SK-N-SH (cell line): Measurements from ENCODE around the gene BAZ1B. TPM values are rescaled to one million over a fixed set of nuclear protein-coding genes. Genes with fewer than 3 reads are reported as not detected.

Source experiments
- CTCF ChIA-PET: fragments of 300-600, 350-600 bp; formaldehyde crosslinking; extraction: SDS; loops from one replicate; lab custom pipeline; 2021; lab: Yijun Ruan, JAX
- POLR2A ChIA-PET: fragments of 350-600 bp; sonication (Branson Sonifier 250); formaldehyde crosslinking; extraction: SDS; loops from one replicate; lab custom pipeline; 2020; ENCODE audit warnings: antibody characterized with exemption, inconsistent platforms; lab: Yijun Ruan, JAX
- DNase-seq: peaks from one replicate; pipeline ENCODE4 v3.0.0; 2012
- H2AFZ ChIP-seq: fragments of 200-600 bp; sonication (generic); 2 replicates; pipeline ENCODE4 v1.8.1; 2016; ENCODE audit warnings: antibody characterized with exemption, mild to moderate bottlenecking, low read depth
- H3F3A ChIP-seq: fragments of 200-600 bp; sonication (generic); replicated peaks from 2 replicates; pipeline ENCODE3; 2016; ENCODE audit warnings: antibody characterized with exemption, mild to moderate bottlenecking; ENCODE audit not compliant: insufficient read depth
- H3K27ac ChIP-seq, 2 experiments: fragments of 200-500 bp in 1 of 2; fragments of 200-600 bp in 1 of 2; sonication (Bioruptor generic) in 1 of 2; sonication (generic), shearing (Covaris generic) in 1 of 2; 2 replicates each; pipeline versions ENCODE4 v1.5.1 to v1.6.1; 2014 to 2016; ENCODE audit warnings: low read depth in 2 of 2, inconsistent platforms in 1 of 2, low read length in 1 of 2, mild to moderate bottlenecking in 1 of 2, mixed read lengths in 1 of 2
- H3K27me3 ChIP-seq: fragments of 200-600 bp; sonication (generic), shearing (Covaris generic); 2 replicates; pipeline ENCODE4 v1.6.1; 2016; ENCODE audit warnings: mixed run types; ENCODE audit not compliant: insufficient read depth
- H3K36me3 ChIP-seq, 2 experiments: fragments of 200-500 bp in 1 of 2; fragments of 200-600 bp in 1 of 2; sonication (Bioruptor generic) in 1 of 2; sonication (generic) in 1 of 2; replicated peaks in 1 of 2; 2 replicates each; pipeline versions ENCODE3 to v1.5.1; 2014 to 2016; ENCODE audit warnings: low read length in 1 of 2, mild to moderate bottlenecking in 1 of 2; ENCODE audit not compliant: insufficient read depth in 2 of 2, control insufficient read depth in 1 of 2
- H3K4me1 ChIP-seq, 2 experiments: fragments of 200-500 bp in 1 of 2; fragments of 200-600 bp in 1 of 2; sonication (Bioruptor generic) in 1 of 2; sonication (generic), shearing (Covaris generic) in 1 of 2; 2 replicates each; pipeline versions ENCODE4 v1.5.1 to v1.6.1; 2014 to 2016; ENCODE audit warnings: low read depth in 1 of 2, low read length in 1 of 2, mixed run types in 1 of 2; ENCODE audit not compliant: insufficient read depth in 2 of 2, control insufficient read depth in 1 of 2
- H3K4me2 ChIP-seq: fragments of 200-600 bp; sonication (generic), shearing (Covaris generic); 2 replicates; pipeline ENCODE4 v1.6.1; 2017; ENCODE audit warnings: mixed run types
- H3K4me3 ChIP-seq, 2 experiments: fragments of 200-500 bp in 1 of 2; fragments of 200-600 bp in 1 of 2; sonication (Bioruptor generic) in 1 of 2; sonication (generic), shearing (Covaris generic) in 1 of 2; 2 replicates each; pipeline versions ENCODE4 v1.5.1 to v1.8.1; 2014 to 2016; ENCODE audit warnings: low read depth in 2 of 2, inconsistent platforms in 1 of 2, low read length in 1 of 2, mild to moderate bottlenecking in 1 of 2, mixed read lengths in 1 of 2, moderate library complexity in 1 of 2
- H3K79me2 ChIP-seq: fragments of 200-600 bp; sonication (generic); 2 replicates; pipeline ENCODE4 v1.8.1; 2017; ENCODE audit warnings: mild to moderate bottlenecking; ENCODE audit not compliant: insufficient read depth
- H3K9ac ChIP-seq: fragments of 200-600 bp; sonication (generic); 2 replicates; pipeline ENCODE4 v1.6.1; 2017; ENCODE audit warnings: mixed run types
- H3K9me2 ChIP-seq: fragments of 200-600 bp; sonication (generic); 2 replicates; pipeline ENCODE4 v1.6.1; 2017; ENCODE audit warnings: mixed run types
- H3K9me3 ChIP-seq: fragments of 200-600 bp; sonication (generic); 2 replicates; pipeline ENCODE4 v1.6.1; 2017; ENCODE audit warnings: mixed run types, mild to moderate bottlenecking, moderate library complexity
- H4K20me1 ChIP-seq: fragments of 200-600 bp; sonication (generic); 2 replicates; pipeline ENCODE4 v1.6.1; 2017; ENCODE audit warnings: mild to moderate bottlenecking, mixed run types; ENCODE audit not compliant: insufficient read depth
- FOSL2 ChIP-seq: IDR thresholded peaks from 2 replicates; pipeline ENCODE4 v1.4.0; 2012; ENCODE audit warnings: low read depth, mild to moderate bottlenecking, moderate library complexity, borderline replicate concordance
- FOXJ3 ChIP-seq: sonication (generic); formaldehyde crosslinking; IDR thresholded peaks from 2 replicates; pipeline ENCODE4 v1.5.1; 2020; ENCODE audit warnings: mild to moderate bottlenecking, missing genetic modification reagents
- FOXM1 ChIP-seq: IDR thresholded peaks from 2 replicates; pipeline ENCODE4 v1.4.0; 2012; ENCODE audit warnings: low read depth, mild to moderate bottlenecking
- GATA2 ChIP-seq: sonication (generic); formaldehyde crosslinking; IDR thresholded peaks from 2 replicates; pipeline ENCODE4 v1.5.0; 2020; ENCODE audit warnings: mild to moderate bottlenecking, missing genetic modification reagents
- JUND ChIP-seq: IDR thresholded peaks from 2 replicates; pipeline ENCODE4 v1.4.0; 2012
- MXI1 ChIP-seq: IDR thresholded peaks from 2 replicates; pipeline ENCODE4 v1.6.1; 2012; ENCODE audit warnings: mild to moderate bottlenecking, low read depth, low read length, improper control_type of control experiment
- RCOR1 ChIP-seq: fragments of 150-350 bp; IDR thresholded peaks from 2 replicates; pipeline ENCODE4 v1.6.1; 2017; ENCODE audit warnings: antibody characterized with exemption, low read length
- SIN3A ChIP-seq: IDR thresholded peaks from 2 replicates; pipeline ENCODE4 v1.6.1; 2012; ENCODE audit warnings: low read depth, mild to moderate bottlenecking, low read length, moderate library complexity, borderline replicate concordance
- TCF12 ChIP-seq: IDR thresholded peaks from 2 replicates; pipeline ENCODE4 v1.4.0; 2012
- TEAD4 ChIP-seq: IDR thresholded peaks from 2 replicates; pipeline ENCODE4 v1.4.0; 2012; ENCODE audit warnings: mild to moderate bottlenecking, borderline replicate concordance; ENCODE audit not compliant: insufficient read depth
- ZBTB33 ChIP-seq: IDR thresholded peaks from 2 replicates; pipeline ENCODE4 v1.4.0; 2012; ENCODE audit warnings: low read depth, borderline replicate concordance
- WGBS: methylation state at CpG from one replicate; pipeline ENCODE4 v1.1.6; 2017; ENCODE audit warnings: low lambda C conversion rate; 5-methylcytosine and 5-hydroxymethylcytosine counted together
- polyA plus RNA-seq, 3 experiments: library from polyadenylated mRNA; depleted of rRNA; stranded (reverse); fragments of >200 nt; gene quantifications; 2 replicates each; pipeline ENCODE4 v1.2.3, GENCODE V29; 2012

The BAZ1B gene
- polyA plus RNA-seq, 1 of the 3 experiments (the other 2 are of a cell fraction) = 20.9 TPM

DNA sequence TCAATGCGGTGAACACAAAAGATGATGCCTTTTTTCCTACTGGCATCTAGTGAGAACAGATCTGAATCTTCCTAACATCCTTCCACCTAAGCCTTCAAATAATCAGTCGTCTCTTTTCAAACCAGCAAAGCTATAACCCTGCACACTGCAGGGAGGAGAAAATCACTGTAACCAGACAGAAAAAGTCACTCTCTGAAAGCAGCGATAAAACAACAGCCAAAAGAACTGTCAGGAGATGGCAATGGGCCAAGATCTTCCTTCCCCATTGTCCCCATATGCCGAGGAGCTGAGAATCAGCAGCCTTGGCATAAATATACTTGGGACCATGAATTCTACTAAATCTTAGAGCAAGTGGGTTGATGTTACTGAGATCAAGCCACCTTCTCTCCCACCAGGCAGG is 75.4 kb downstream of the BAZ1B start:
- POLR2A ChIA-PET = no interaction called here
- Histone ChIP-seq H3K4me1 (no peaks in the 10 kb centered on the region), H3K79me2 (peaks cover 49% of the 10 kb centered on the region), H4K20me1 (peaks cover 7% of the 10 kb centered on the region; the same call in 1 of the 2 replicates), H2AFZ (no peak overlapping the region), H3K4me3 (no peak overlapping the region), H3K9me2 (no peaks in the 10 kb centered on the region), H3K36me3 (peaks cover 91 to 96% of the 10 kb centered on the region in 2 experiments), H3K27ac (no peak overlapping the region), H3K4me2 (no peak overlapping the region), H3K27me3 (no peaks in the 10 kb centered on the region), H3K9me3 (no peaks in the 10 kb centered on the region), H3F3A (peaks cover 1% of the 10 kb centered on the region), H3K9ac (no peak overlapping the region)
- DNase-seq = no peak
- no peak for TF ChIP-seq SIN3A
- no peak for TF ChIP-seq JUND
- 83% methylated on average over 4 of the region's 4 CpGs for WGBS
- CTCF ChIA-PET = interaction anchor here (1.0 to 5.6 kb wide), 4 partner anchors 10 to 160 kb away, joined by 3 to 32 read pairs (median 20); no protein-coding TSS in a partner anchor

DNA sequence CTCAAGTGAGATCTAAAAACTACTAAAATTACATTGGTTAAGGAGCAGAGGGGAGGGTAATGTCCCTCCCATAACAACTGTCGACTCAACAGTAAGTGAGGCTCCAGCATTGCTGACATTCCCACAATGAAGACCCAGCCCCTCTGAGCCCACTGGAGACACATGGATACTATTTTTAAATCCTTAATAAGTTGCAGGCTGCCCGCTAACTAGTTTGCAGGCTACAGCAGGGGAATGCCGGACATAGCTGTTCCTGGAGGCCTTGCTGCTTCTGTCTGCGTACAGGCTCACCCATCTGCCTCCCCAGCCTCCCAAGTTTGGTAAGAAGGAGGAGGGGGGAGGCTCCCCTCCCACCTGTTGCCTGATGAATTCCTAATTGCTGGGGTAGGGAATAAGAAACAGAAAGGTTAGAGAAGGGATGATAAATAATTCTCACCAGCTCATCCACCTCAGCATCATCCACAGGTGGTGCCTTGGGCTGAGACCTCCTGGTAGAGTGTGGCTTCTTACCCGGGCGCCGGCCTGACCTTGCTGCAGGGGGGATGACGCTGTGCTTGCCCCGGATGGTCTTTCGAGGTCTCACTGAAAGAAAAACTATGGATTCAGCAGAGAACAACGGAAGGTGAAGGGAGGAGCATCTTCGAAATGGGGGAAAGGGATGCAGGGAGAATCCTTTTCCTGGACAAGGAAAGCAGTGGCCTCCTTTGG is 78.4 kb downstream of the BAZ1B start:
- Histone ChIP-seq H4K20me1 (no peaks in the 10 kb centered on the region; the same call in 1 of the 2 replicates), H3K9ac (no peak overlapping the region), H3F3A (peaks cover 22% of the 10 kb centered on the region), H3K79me2 (peaks cover 27% of the 10 kb centered on the region; the same call in 1 of the 2 replicates), H2AFZ (no peak overlapping the region), H3K4me2 (no peak overlapping the region), H3K9me2 (no peaks in the 10 kb centered on the region), H3K27me3 (no peaks in the 10 kb centered on the region), H3K9me3 (no peaks in the 10 kb centered on the region), H3K4me1 (no peaks in the 10 kb centered on the region; a peak in 1 of 4 replicates), H3K36me3 (peaks cover 78 to 85% of the 10 kb centered on the region in 2 experiments), H3K27ac (no peak overlapping the region), H3K4me3 (no peak overlapping the region)
- ChIA-PET CTCF (interaction anchor here (1.0 to 3.8 kb wide), 6 partner anchors 9 to 163 kb away, joined by 3 to 54 read pairs (median 4); no protein-coding TSS in a partner anchor), POLR2A (no interaction called here)
- no peak for DNase-seq
- 92% methylated on average over 12 of the region's 12 CpGs for WGBS
- no peak for TF ChIP-seq FOSL2
- no peak for TF ChIP-seq MXI1
- no peak for TF ChIP-seq GATA2 (CRISPR knock-in tag)
- no peak for TF ChIP-seq RCOR1
- no peak for TF ChIP-seq ZBTB33
- TF ChIP-seq TEAD4 = no peak
- no peak for TF ChIP-seq TCF12
- TF ChIP-seq FOXJ3 (CRISPR knock-in tag) = no peak
- TF ChIP-seq FOXM1 = no peak
